CD14-positive monocyte (primary cell): ENCODE data around the gene PPM1K. TPM values are rescaled to one million over a fixed set of nuclear protein-coding genes. Genes with fewer than 3 reads are reported as not detected.

Experiments used
- DNase-seq, 3 donors: peaks; one replicate each; pipeline ENCODE4 v3.0.0-alpha.2; 2011 to 2022
- H2AFZ ChIP-seq: 2 replicates; pipeline ENCODE4 v1.6.0; 2012; ENCODE audit warnings: mild to moderate bottlenecking, low read depth, low read length, inconsistent platforms; ENCODE audit not compliant: insufficient read depth, poor library complexity, severe bottlenecking
- H3K27ac ChIP-seq, 2 donors: 1 replicate in 1 of 2; 2 replicates in 1 of 2; pipeline ENCODE4 v1.5.1; 2012 to 2013; ENCODE audit warnings: low read length in 2 of 2, control low read depth in 1 of 2, inconsistent platforms in 1 of 2, low read depth in 1 of 2, mild to moderate bottlenecking in 1 of 2
- H3K27me3 ChIP-seq, 2 donors: one replicate each; pipeline versions ENCODE4 v1.6.0 to v1.6.1; 2011 to 2013; ENCODE audit warnings: low read length in 2 of 2; ENCODE audit not compliant: control insufficient read depth in 2 of 2, insufficient read depth in 2 of 2
- H3K36me3 ChIP-seq, 2 donors: replicated peaks in 1 of 2; 1 replicate in 1 of 2; 2 replicates in 1 of 2; pipeline versions ENCODE4 v1.5.1 to v1.6.1; 2012 to 2013; ENCODE audit warnings: low read length in 2 of 2, control low read depth in 1 of 2, inconsistent platforms in 1 of 2, mild to moderate bottlenecking in 1 of 2; ENCODE audit not compliant: insufficient read depth in 2 of 2, control insufficient read depth in 1 of 2
- H3K4me1 ChIP-seq, 2 donors: 1 replicate in 1 of 2; 2 replicates in 1 of 2; pipeline versions ENCODE4 v1.5.1 to v1.6.1; 2012 to 2013; ENCODE audit warnings: low read length in 2 of 2, control low read depth in 1 of 2, inconsistent platforms in 1 of 2, mild to moderate bottlenecking in 1 of 2, moderate library complexity in 1 of 2; ENCODE audit not compliant: insufficient read depth in 2 of 2, control insufficient read depth in 1 of 2
- H3K4me2 ChIP-seq: replicated peaks from 2 replicates; pipeline ENCODE3; 2012; ENCODE audit warnings: low read length, moderate library complexity, mild to moderate bottlenecking; ENCODE audit not compliant: poor library complexity, severe bottlenecking; ENCODE audit errors: extremely low read depth
- H3K4me3 ChIP-seq, 3 experiments: fragments of 200-600 bp in 1 of 3; sonication (generic) in 1 of 3; replicated peaks in 1 of 3; 1 replicate in 2 of 3; 2 replicates in 1 of 3; pipeline ENCODE4 v1.5.1; 2011 to 2013; ENCODE audit warnings: low read length in 3 of 3, mild to moderate bottlenecking in 3 of 3, control low read depth in 2 of 3, low read depth in 2 of 3, inconsistent platforms in 1 of 3, moderate library complexity in 1 of 3
- H3K79me2 ChIP-seq: 2 replicates; pipeline ENCODE4 v1.6.0; 2012; ENCODE audit warnings: mild to moderate bottlenecking, control low read depth, inconsistent platforms, low read length, moderate library complexity; ENCODE audit not compliant: insufficient read depth
- H3K9ac ChIP-seq: 2 replicates; pipeline ENCODE4 v1.6.0; 2017; ENCODE audit warnings: low read length, mild to moderate bottlenecking; ENCODE audit not compliant: insufficient read depth, poor library complexity, severe bottlenecking
- H3K9me3 ChIP-seq, 2 donors: replicated peaks in 1 of 2; 1 replicate in 1 of 2; 2 replicates in 1 of 2; pipeline versions ENCODE4 v1.5.1 to v1.6.1; 2012 to 2013; ENCODE audit warnings: low read length in 2 of 2, control low read depth in 1 of 2; ENCODE audit not compliant: control insufficient read depth in 1 of 2, insufficient read depth in 1 of 2
- H4K20me1 ChIP-seq: 2 replicates; pipeline ENCODE4 v1.6.0; 2012; ENCODE audit warnings: mild to moderate bottlenecking, low read length, control low read depth, moderate library complexity; ENCODE audit not compliant: insufficient read depth
- H3K27ac Mint-ChIP-seq, 7 donors: one replicate each; pipeline ENCODE4 v1.8.0; 2020; ENCODE audit warnings: mild to moderate bottlenecking in 7 of 7, mixed read lengths in 7 of 7, moderate library complexity in 6 of 7, inconsistent platforms in 2 of 7
- H3K27me3 Mint-ChIP-seq, 3 donors: one replicate each; pipeline ENCODE4 v1.8.0; 2021 to 2022; ENCODE audit warnings: low read depth in 3 of 3, mild to moderate bottlenecking in 3 of 3, mixed read lengths in 3 of 3, moderate library complexity in 3 of 3, inconsistent platforms in 1 of 3
- H3K36me3 Mint-ChIP-seq, 2 donors: one replicate each; pipeline ENCODE4 v1.8.0; 2020; ENCODE audit warnings: mixed read lengths in 2 of 2, inconsistent platforms in 1 of 2, mild to moderate bottlenecking in 1 of 2
- H3K4me1 Mint-ChIP-seq: one replicate; pipeline ENCODE4 v1.8.0; 2020; ENCODE audit warnings: mild to moderate bottlenecking, mixed read lengths
- H3K4me3 Mint-ChIP-seq, 2 donors: one replicate each; pipeline ENCODE4 v1.8.0; 2020; ENCODE audit warnings: mild to moderate bottlenecking in 2 of 2, mixed read lengths in 2 of 2, moderate library complexity in 1 of 2
- H3K9me3 Mint-ChIP-seq, 7 donors: one replicate each; pipeline ENCODE4 v1.8.0; 2020 to 2022; ENCODE audit warnings: mixed read lengths in 7 of 7, mild to moderate bottlenecking in 6 of 7, moderate library complexity in 6 of 7, inconsistent platforms in 2 of 7
- WGBS: methylation state at CpG from one replicate; pipeline ENCODE4 v1.1.5; 2013; ENCODE audit warnings: missing lambda C conversion rate; ENCODE audit not compliant: insufficient coverage; 5-methylcytosine and 5-hydroxymethylcytosine counted together
- intact Hi-C, 2 donors: fragments of 100-400 bp; cut with micrococcal nuclease; formaldehyde crosslinking; loops; one replicate each; pipeline versions ENCODE4 v1.15.0 to v1.15.1; 2023
- polyA plus RNA-seq, 3 donors: library from polyadenylated mRNA; depleted of rRNA in 1 of 3; unstranded in 2 of 3; stranded (reverse) in 1 of 3; fragments of 300-500 nt in 2 of 3; fragments of >200 nt in 1 of 3; fragmentation: Illumina TruSeq in 2 of 3; gene quantifications; 1 replicate in 2 of 3; 2 replicates in 1 of 3; pipeline ENCODE4 v1.2.3, GENCODE V29; 2012 to 2021
- TF ChIP-seq, protein P1 (sequence below): fragments of 200-600 bp; IDR thresholded peaks from one replicate; pipeline ENCODE4 v1.8.0; 2022; ENCODE audit warnings: antibody characterized with exemption, mild to moderate bottlenecking

Gene PPM1K
- polyA plus RNA-seq, 3 donors = 5.7 to 11.0 (median 7.0) TPM

GRCh38 chr4:88297212-88297516 lies 12.8 kb upstream of the PPM1K start:
- no peaks in the 10 kb centered on the region for H3K79me2 ChIP-seq
- H3K9me3 Mint-ChIP-seq = no peaks in the 10 kb centered on the region
- H3K36me3 ChIP-seq = no peaks in the 10 kb centered on the region
- no peaks in the 10 kb centered on the region for H4K20me1 ChIP-seq
- no peak overlapping the region for H3K4me3 Mint-ChIP-seq
- no peak overlapping the region for H3K4me2 ChIP-seq
- no peak overlapping the region for H3K9ac ChIP-seq
- no peak overlapping the region for H3K4me3 ChIP-seq
- H3K4me1 Mint-ChIP-seq = no peaks in the 10 kb centered on the region
- no CpG with 5 or more reads among the region's 1 CpG for WGBS
- DNase-seq = no peak
- intact Hi-C loops = no loop called here
- H3K36me3 Mint-ChIP-seq = no peaks in the 10 kb centered on the region
- no peak overlapping the region for H3K27ac ChIP-seq
- no peak overlapping the region for H3K27ac Mint-ChIP-seq
- H2AFZ ChIP-seq = no peak overlapping the region
- no peaks in the 10 kb centered on the region for H3K27me3 ChIP-seq
- no peaks in the 10 kb centered on the region for H3K9me3 ChIP-seq
- no peaks in the 10 kb centered on the region for H3K4me1 ChIP-seq
- peaks cover 0 to 1% (median 0%) of the 10 kb centered on the region in 3 donors for H3K27me3 Mint-ChIP-seq
- TF ChIP-seq, protein P1, sequence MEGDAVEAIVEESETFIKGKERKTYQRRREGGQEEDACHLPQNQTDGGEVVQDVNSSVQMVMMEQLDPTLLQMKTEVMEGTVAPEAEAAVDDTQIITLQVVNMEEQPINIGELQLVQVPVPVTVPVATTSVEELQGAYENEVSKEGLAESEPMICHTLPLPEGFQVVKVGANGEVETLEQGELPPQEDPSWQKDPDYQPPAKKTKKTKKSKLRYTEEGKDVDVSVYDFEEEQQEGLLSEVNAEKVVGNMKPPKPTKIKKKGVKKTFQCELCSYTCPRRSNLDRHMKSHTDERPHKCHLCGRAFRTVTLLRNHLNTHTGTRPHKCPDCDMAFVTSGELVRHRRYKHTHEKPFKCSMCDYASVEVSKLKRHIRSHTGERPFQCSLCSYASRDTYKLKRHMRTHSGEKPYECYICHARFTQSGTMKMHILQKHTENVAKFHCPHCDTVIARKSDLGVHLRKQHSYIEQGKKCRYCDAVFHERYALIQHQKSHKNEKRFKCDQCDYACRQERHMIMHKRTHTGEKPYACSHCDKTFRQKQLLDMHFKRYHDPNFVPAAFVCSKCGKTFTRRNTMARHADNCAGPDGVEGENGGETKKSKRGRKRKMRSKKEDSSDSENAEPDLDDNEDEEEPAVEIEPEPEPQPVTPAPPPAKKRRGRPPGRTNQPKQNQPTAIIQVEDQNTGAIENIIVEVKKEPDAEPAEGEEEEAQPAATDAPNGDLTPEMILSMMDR = no peak

DNA sequence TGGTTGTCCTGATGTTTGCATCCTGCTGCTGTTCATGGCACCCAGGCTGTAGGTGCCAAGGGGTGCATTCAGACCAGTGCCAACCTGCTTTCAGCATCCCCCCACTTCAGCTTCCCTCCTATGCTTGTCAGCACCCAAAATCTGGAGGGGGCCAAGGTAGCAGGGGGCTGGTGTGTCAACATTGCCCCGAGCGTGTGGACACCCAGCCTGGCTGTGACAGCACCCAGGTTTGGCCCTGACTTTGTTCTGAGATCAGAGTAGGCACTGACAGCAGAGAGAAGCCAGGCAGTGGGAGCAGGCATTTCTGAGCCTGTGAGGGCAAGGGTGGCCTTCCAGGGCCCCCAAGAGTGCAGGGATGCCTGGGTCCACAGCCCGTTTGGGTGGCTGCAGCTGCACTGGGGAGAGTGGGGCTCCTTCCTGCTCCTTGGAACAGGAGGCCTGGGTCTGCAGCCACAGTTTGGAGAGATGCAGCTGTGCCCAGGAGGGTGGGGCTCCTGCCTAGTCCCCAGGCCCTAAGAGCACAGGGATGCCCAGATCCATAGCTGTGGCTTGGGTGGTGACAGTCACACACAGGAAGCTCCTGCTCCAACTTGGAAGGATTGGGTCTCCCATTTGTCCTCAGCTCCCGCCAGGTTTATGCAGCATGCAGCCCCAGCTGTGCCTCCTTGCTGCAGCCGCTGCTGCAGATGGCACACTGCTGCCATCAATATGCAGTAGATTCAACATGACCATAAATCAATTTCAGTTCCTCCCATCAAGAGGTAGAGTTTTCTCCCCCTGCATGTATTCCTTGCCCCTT lies 12.3 kb upstream of the PPM1K start:
- no peaks in the 10 kb centered on the region for H3K9me3 Mint-ChIP-seq
- intact Hi-C loops = no loop called here
- Histone ChIP-seq H3K79me2 (no peaks in the 10 kb centered on the region), H3K4me1 (no peaks in the 10 kb centered on the region), H3K9ac (no peak overlapping the region), H2AFZ (no peak overlapping the region), H3K4me3 (no peak overlapping the region), H3K36me3 (no peaks in the 10 kb centered on the region), H3K4me2 (no peak overlapping the region), H3K9me3 (no peaks in the 10 kb centered on the region), H4K20me1 (no peaks in the 10 kb centered on the region), H3K27me3 (no peaks in the 10 kb centered on the region), H3K27ac (no peak overlapping the region)
- no peak for DNase-seq
- no peaks in the 10 kb centered on the region for H3K4me1 Mint-ChIP-seq
- H3K36me3 Mint-ChIP-seq = no peaks in the 10 kb centered on the region
- TF ChIP-seq, protein P1 = no peak
- H3K27me3 Mint-ChIP-seq = peaks cover 0 to 1% (median 0%) of the 10 kb centered on the region in 3 donors
- WGBS = 98% methylated on average over 5 of the region's 5 CpGs
- no peak overlapping the region for H3K4me3 Mint-ChIP-seq
- H3K27ac Mint-ChIP-seq = no peak overlapping the region
